ENCODE measurements around the gene LRP1. TPM values are rescaled to one million over a fixed set of nuclear protein-coding genes. Genes with fewer than 3 reads are reported as not detected.
A peak's percentile ranks its signal among the peaks of the same experiment; 100 is the strongest.

Gene LRP1
- polyA plus RNA-seq, 12 donors = 81.0 to 163 (median 123) TPM; not detected in 1

GRCh38 chr12:57235017-57235727 is 106.9 kb downstream of the LRP1 start:
- no peak for DNase-seq

- DNase-seq = no peak
These were observed 107.4 kb downstream of the LRP1 start for GRCh38 chr12:57235728-57236131.

GRCh38 chr12:57236201-57236924 is 108.1 kb downstream of the LRP1 start:
- no peak for DNase-seq

- DNase-seq = no peak
These were observed 108.8 kb downstream of the LRP1 start for GRCh38 chr12:57236925-57237595.

GRCh38 chr12:57237596-57237931 is 109.3 kb downstream of the LRP1 start:
- DNase-seq = no peak

- DNase-seq = no peak
These were observed 109.9 kb downstream of the LRP1 start for GRCh38 chr12:57237932-57238853.

GRCh38 chr12:57238854-57239554 is 110.7 kb downstream of the LRP1 start:
- DNase-seq = peak; percentile 91

- no peak for DNase-seq
These were observed 111.3 kb downstream of the LRP1 start for GRCh38 chr12:57239587-57240065.

- DNase-seq = no peak
These were observed 112.0 kb downstream of the LRP1 start for GRCh38 chr12:57240066-57240921.

GRCh38 chr12:57240926-57241401 is 112.7 kb downstream of the LRP1 start:
- DNase-seq = no peak

- no peak for DNase-seq
These were observed 113.4 kb downstream of the LRP1 start for GRCh38 chr12:57241402-57242310.

GRCh38 chr12:57242329-57242690 is 114.0 kb downstream of the LRP1 start:
- DNase-seq = no peak

GRCh38 chr12:57242691-57243454 is 114.6 kb downstream of the LRP1 start:
- DNase-seq = no peak

- DNase-seq = peak; percentile 75
These were observed 115.4 kb downstream of the LRP1 start for GRCh38 chr12:57243521-57244311.

- no peak for DNase-seq
These were observed 116.0 kb downstream of the LRP1 start for GRCh38 chr12:57244312-57244696.

GRCh38 chr12:57247041-57247440 is 118.8 kb downstream of the LRP1 start:
- DNase-seq = no peak
